Lung (tissue), 12 donors: Measurements from ENCODE around the gene RASA2. TPM values are rescaled to one million over a fixed set of nuclear protein-coding genes. Genes with fewer than 3 reads are reported as not detected.
A peak's percentile ranks its signal among the peaks of the same experiment; 100 is the strongest.

Source experiments
- ATAC-seq: fragments of 200-7000 bp; cut with Tn5 transposase; one replicate; pipeline ENCODE4 v1.9.1; 2020; ENCODE audit warnings: moderate number of reproducible peaks; ENCODE audit not compliant: insufficient read depth, low FRiP score
- DNase-seq, 3 donors: peaks; one replicate each; pipeline ENCODE4 v3.0.0-alpha.2; 2013 to 2017
- H3K27ac ChIP-seq, 2 donors: one replicate each; pipeline ENCODE4 v1.5.1; 2013; ENCODE audit warnings: mild to moderate bottlenecking in 2 of 2, moderate library complexity in 2 of 2, control low read depth in 1 of 2, inconsistent platforms in 1 of 2, low read depth in 1 of 2, low read length in 1 of 2
- H3K27me3 ChIP-seq, 3 donors: one replicate each; pipeline ENCODE4 v1.5.1; 2013; ENCODE audit warnings: low read length in 2 of 3; ENCODE audit not compliant: control insufficient read depth in 3 of 3, insufficient read depth in 3 of 3
- H3K36me3 ChIP-seq, 4 donors: one replicate each; pipeline ENCODE4 v1.5.1; 2013; ENCODE audit warnings: low read length in 4 of 4, mild to moderate bottlenecking in 1 of 4, moderate library complexity in 1 of 4; ENCODE audit not compliant: control insufficient read depth in 4 of 4, insufficient read depth in 4 of 4
- H3K4me1 ChIP-seq, 5 donors: one replicate each; pipeline ENCODE4 v1.5.1; 2013; ENCODE audit warnings: low read length in 5 of 5, mild to moderate bottlenecking in 2 of 5, moderate library complexity in 1 of 5; ENCODE audit not compliant: control insufficient read depth in 5 of 5, insufficient read depth in 5 of 5
- H3K4me3 ChIP-seq: one replicate; pipeline ENCODE4 v1.5.1; 2013; ENCODE audit warnings: mild to moderate bottlenecking, control low read depth, moderate library complexity
- H3K9ac ChIP-seq, 2 donors: one replicate each; pipeline ENCODE4 v1.5.1; 2013; ENCODE audit warnings: low read length in 2 of 2, control low read depth in 1 of 2; ENCODE audit not compliant: insufficient read depth in 1 of 2
- H3K9me3 ChIP-seq, 4 donors: one replicate each; pipeline ENCODE4 v1.5.1; 2013; ENCODE audit warnings: low read length in 3 of 4, mild to moderate bottlenecking in 1 of 4, moderate library complexity in 1 of 4; ENCODE audit not compliant: control insufficient read depth in 4 of 4, insufficient read depth in 3 of 4
- CTCF ChIP-seq: IDR thresholded peaks from 2 replicates; pipeline ENCODE4 v1.5.1; 2012; ENCODE audit warnings: mild to moderate bottlenecking; ENCODE audit errors: control extremely low read depth, extremely low read depth
- WGBS, 2 donors: extraction: QIAGEN DNeasy Blood & Tissue Kit; methylation state at CpG; one replicate each; pipeline ENCODE4 v1.1.7; 2013; 5-methylcytosine and 5-hydroxymethylcytosine counted together
- polyA plus RNA-seq, 2 donors: library from polyadenylated mRNA; stranded (reverse); fragments of 200-250 nt; gene quantifications; one replicate each; pipeline ENCODE4 v1.2.1, GENCODE V29; 2013
- total RNA-seq, 2 donors: library from RNA; depleted of rRNA in 1 of 2; stranded (reverse); fragments of >200 nt in 1 of 2; gene quantifications; one replicate each; pipeline ENCODE4 v1.2.1, GENCODE V29; 2014 to 2021
- donor health status: control.
- donor health status: control.
- donor health status: Bipolar disorder and iron deficiency.
- donor health status: healthy.
- donor health status: DM: yes; HTN: yes; CAD: no.

The RASA2 gene
- total and polyA plus RNA-seq, 4 donors: 6.8 to 27.4 (median 12.9) TPM

GRCh38 chr3:141486496-141486745 lies 406 bp upstream of the RASA2 start:
- DNase-seq (no peak), ATAC-seq (no peak)
- Histone ChIP-seq H3K27me3 (no peaks in the 10 kb centered on the region), H3K4me1 (peaks cover 4 to 20% (median 8%) of the 10 kb centered on the region in 5 donors), H3K36me3 (no peaks in the 10 kb centered on the region), H3K27ac (peak overlapping the region; percentile 30 to 68), H3K9ac (no peak overlapping the region), H3K4me3 (no peak overlapping the region), H3K9me3 (no peaks in the 10 kb centered on the region)
- WGBS, 2 donors: 7 to 11% methylated on average over 4 of the region's 4 CpGs
- TF ChIP-seq CTCF: no peak

DNA sequence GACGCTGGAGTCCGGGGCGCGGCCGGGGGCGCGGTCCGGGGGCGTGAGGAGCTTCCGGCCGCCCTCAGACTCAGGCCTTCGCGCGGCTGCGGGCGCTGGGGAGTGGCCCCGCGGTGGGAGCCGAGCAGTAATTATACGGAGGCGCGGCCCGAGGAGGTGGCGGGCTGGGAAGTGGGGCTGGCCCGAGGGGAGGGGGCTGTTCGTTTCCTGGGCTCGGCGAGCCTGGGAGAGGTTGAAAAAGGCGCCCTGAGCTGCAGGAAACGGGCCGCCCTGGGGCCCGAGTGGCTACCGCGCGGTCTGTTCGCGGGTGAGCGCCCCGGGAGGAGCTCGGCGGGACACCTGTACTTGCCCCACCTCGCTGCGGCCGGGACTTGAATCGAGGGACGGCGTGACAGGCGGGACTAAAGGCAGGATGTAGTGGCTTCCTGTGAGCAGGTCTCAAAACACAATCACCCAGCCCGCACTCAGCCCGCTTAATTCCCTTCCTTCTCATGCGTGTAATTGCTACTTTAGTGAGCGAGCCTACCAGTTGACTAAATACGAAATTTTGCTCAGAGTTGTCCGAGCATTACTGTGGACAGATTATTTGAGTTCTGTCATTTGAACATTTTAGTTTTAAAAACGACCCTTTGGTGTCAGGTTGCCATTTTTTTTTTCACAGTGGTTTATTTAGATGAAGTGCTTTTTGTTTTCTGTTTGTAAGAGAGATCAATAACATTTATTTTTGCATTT lies 860 bp downstream of the RASA2 start:
- peak overlapping the region; percentile 81 to 85 for H3K9ac ChIP-seq
- H3K9me3 ChIP-seq: no peaks in the 10 kb centered on the region
- WGBS, 2 donors: 1% methylated on average over 51 to 55 of the region's 55 CpGs
- H3K4me3 ChIP-seq: peak overlapping the region; percentile 98
- peak; percentile 81 to 82 (median 81) for DNase-seq
- H3K27ac ChIP-seq: peak overlapping the region; percentile 100
- no peak for TF ChIP-seq CTCF
- H3K36me3 ChIP-seq: no peaks in the 10 kb centered on the region
- ATAC-seq: peak; percentile 68
- H3K4me1 ChIP-seq: peaks cover 4 to 20% (median 8%) of the 10 kb centered on the region in 5 donors
- H3K27me3 ChIP-seq: no peaks in the 10 kb centered on the region

GRCh38 chr3:141489203-141489602 lies 2.4 kb downstream of the RASA2 start:
- Histone ChIP-seq H3K4me3 (no peak overlapping the region), H3K9me3 (no peaks in the 10 kb centered on the region), H3K27ac (no peak overlapping the region), H3K36me3 (no peaks in the 10 kb centered on the region), H3K27me3 (no peaks in the 10 kb centered on the region), H3K4me1 (peaks cover 4 to 20% (median 8%) of the 10 kb centered on the region in 5 donors), H3K9ac (no peak overlapping the region)
- no peak for DNase-seq
- TF ChIP-seq CTCF: no peak
- WGBS, 2 donors: 57 to 74% methylated on average over 1 of the region's 1 CpG
- ATAC-seq: no peak

DNA sequence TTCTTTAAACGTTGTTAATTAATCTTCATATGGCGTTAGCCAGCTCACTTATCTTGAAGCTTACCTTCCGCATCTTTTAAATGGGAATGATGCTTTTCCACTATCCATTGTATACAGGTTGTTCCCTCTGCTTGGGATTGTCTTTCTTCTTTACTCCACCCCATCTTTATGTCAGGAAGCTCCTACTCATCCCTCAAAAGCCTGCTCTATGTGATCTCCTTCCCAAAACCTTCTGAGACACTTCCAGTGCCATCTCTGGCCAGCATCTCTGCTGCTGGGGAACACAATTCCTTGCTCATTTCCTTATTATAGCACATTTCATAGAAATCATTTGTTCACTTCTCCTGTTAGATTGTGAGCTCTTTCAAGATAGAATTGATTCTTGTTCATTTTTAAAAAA lies 4.3 kb downstream of the RASA2 start:
- no peak for ATAC-seq
- no peak for TF ChIP-seq CTCF
- H3K9me3 ChIP-seq: no peaks in the 10 kb centered on the region
- 76 to 92% methylated on average over 3 of the region's 3 CpGs for WGBS, 2 donors
- no peak overlapping the region for H3K9ac ChIP-seq
- no peak for DNase-seq
- no peak overlapping the region for H3K27ac ChIP-seq
- H3K4me1 ChIP-seq: peaks cover 0 to 19% (median 8%) of the 10 kb centered on the region in 5 donors
- no peaks in the 10 kb centered on the region for H3K36me3 ChIP-seq
- H3K27me3 ChIP-seq: no peaks in the 10 kb centered on the region
- H3K4me3 ChIP-seq: no peak overlapping the region
